A172 (cell line): ENCODE measurements around the gene PRMT2. TPM values are rescaled to one million over a fixed set of nuclear protein-coding genes. Genes with fewer than 3 reads are reported as not detected.
"Not testable (repeated sequence)": the region's sequence is repeated elsewhere in the genome, so short reads cannot be mapped to it uniquely, and the experiment has no call there.

Experiments used
- DNase-seq: peaks from one replicate; pipeline ENCODE4 v3.0.0-alpha.2; 2015; ENCODE audit warnings: low spot score
- total RNA-seq: library from RNA; depleted of rRNA; stranded (reverse); fragments of >200 nt; shearing (Covaris generic); gene quantifications from 2 replicates; pipeline ENCODE4 v1.2.3, GENCODE V29; 2014; rRNA removed

PRMT2 gene
- total RNA-seq, 1 experiment from 2014 or later, result 118 TPM

- DNase-seq, result no peak
Measured at GRCh38 chr21:46668381-46668780, 32.9 kb downstream of the PRMT2 start.

GRCh38 chr21:46668904-46669303 is 33.4 kb downstream of the PRMT2 start:
- not testable (repeated sequence) for DNase-seq

GRCh38 chr21:46674430-46675007 is 39.0 kb downstream of the PRMT2 start:
- DNase-seq, result no peak

GRCh38 chr21:46675595-46676280 is 40.3 kb downstream of the PRMT2 start:
- no peak for DNase-seq

GRCh38 chr21:46676542-46676941 is 41.1 kb downstream of the PRMT2 start:
- not testable (repeated sequence) for DNase-seq

GRCh38 chr21:46681593-46681992 is 46.1 kb downstream of the PRMT2 start:
- DNase-seq, result not testable (repeated sequence)

- DNase-seq, result not testable (repeated sequence)
Measured at GRCh38 chr21:46698652-46699051, 63.2 kb downstream of the PRMT2 start.

GRCh38 chr21:46699104-46699503 is 63.6 kb downstream of the PRMT2 start:
- not testable (repeated sequence) for DNase-seq

Other genes with a start within 250 kb of the PRMT2 start
- 8.9 and 9.9 TPM in 2 replicates for gene DIP2A, start 176.8 kb upstream of the PRMT2 start, total RNA-seq
- not detected in 2 replicates for gene S100B, start 30.6 kb upstream of the PRMT2 start, total RNA-seq